ENCODE data around the gene KRTAP5-6.

The KRTAP5-6 gene

GRCh38 chr11:1718326-1718725, 21.3 kb downstream of the KRTAP5-6 start:
- no peak for DNase-seq
- intact Hi-C loops (cut with DNase I): no loop called here

GRCh38 chr11:1719781-1720180, 22.8 kb downstream of the KRTAP5-6 start:
- intact Hi-C loops (cut with DNase I): no loop called here

GRCh38 chr11:1727096-1727690, 30.2 kb downstream of the KRTAP5-6 start:
- intact Hi-C loops (cut with DNase I): no loop called here
- peak in 1 of 42 donors; percentile 27 for DNase-seq

More at GRCh38 chr11:1719781-1720180, 22.8 kb downstream of the KRTAP5-6 start:
- no peak for DNase-seq

GRCh38 chr11:1727861-1728260, 30.9 kb downstream of the KRTAP5-6 start:
- DNase-seq: peak in 2 of 42 donors; percentile 3 to 31
- intact Hi-C loops (cut with DNase I): no loop called here

- intact Hi-C loops (cut with DNase I): no loop called here
- no peak for DNase-seq
Measured at GRCh38 chr11:1728301-1728700, 31.3 kb downstream of the KRTAP5-6 start.

- intact Hi-C loops (cut with DNase I): no loop called here
- no peak for DNase-seq
Measured at GRCh38 chr11:1728931-1729691, 32.1 kb downstream of the KRTAP5-6 start.

- intact Hi-C loops (cut with DNase I): no loop called here
- DNase-seq: no peak
Measured at GRCh38 chr11:1729692-1730011, 32.7 kb downstream of the KRTAP5-6 start.

- DNase-seq: no peak
- intact Hi-C loops (cut with DNase I): no loop called here
Measured at GRCh38 chr11:1730059-1730629, 33.1 kb downstream of the KRTAP5-6 start.

GRCh38 chr11:1731451-1732059, 34.6 kb downstream of the KRTAP5-6 start:
- intact Hi-C loops (cut with DNase I): no loop called here
- no peak for DNase-seq

- no peak for DNase-seq
- intact Hi-C loops (cut with DNase I): no loop called here
Measured at GRCh38 chr11:1732418-1733008, 35.5 kb downstream of the KRTAP5-6 start.

- intact Hi-C loops (cut with DNase I): no loop called here
- no peak for DNase-seq
Measured at GRCh38 chr11:1733009-1733715, 36.2 kb downstream of the KRTAP5-6 start.

- intact Hi-C loops (cut with DNase I): no loop called here
- DNase-seq: no peak
Measured at GRCh38 chr11:1733716-1734640, 37.0 kb downstream of the KRTAP5-6 start.

GRCh38 chr11:1734641-1735081, 37.7 kb downstream of the KRTAP5-6 start:
- intact Hi-C loops (cut with DNase I): no loop called here
- DNase-seq: peak in 1 of 42 donors; percentile 16

GRCh38 chr11:1735271-1735670, 38.3 kb downstream of the KRTAP5-6 start:
- no peak for DNase-seq
- intact Hi-C loops (cut with DNase I): no loop called here

- intact Hi-C loops (cut with DNase I): no loop called here
- DNase-seq: no peak
Measured at GRCh38 chr11:1736447-1736992, 39.5 kb downstream of the KRTAP5-6 start.

GRCh38 chr11:1737080-1737757, 40.2 kb downstream of the KRTAP5-6 start:
- intact Hi-C loops (cut with DNase I): no loop called here
- peak in 1 of 42 donors; percentile 4 for DNase-seq

GRCh38 chr11:1738380-1738779, 41.4 kb downstream of the KRTAP5-6 start:
- peak in 1 of 42 donors; percentile 13 for DNase-seq
- intact Hi-C loops (cut with DNase I): no loop called here

All from head of caudate nucleus (tissue), 42 donors.